Left ventricle myocardium inferior (tissue), 1 donor: ENCODE data around the gene MED10. TPM values are rescaled to one million over a fixed set of nuclear protein-coding genes. Genes with fewer than 3 reads are reported as not detected.

Source experiments
- DNase-seq: peaks from one replicate; pipeline ENCODE4 v3.0.0-alpha.2; 2020
- H3K27ac ChIP-seq: fragments of 200-600 bp; replicated peaks from 2 replicates; pipeline ENCODE4 v1.8.0; 2021
- H3K27me3 ChIP-seq: fragments of 200-600 bp; 2 replicates; pipeline ENCODE4 v1.8.0; 2021; ENCODE audit warnings: low read depth
- H3K36me3 ChIP-seq: fragments of 200-600 bp; 2 replicates; pipeline ENCODE4 v1.8.0; 2021
- H3K4me1 ChIP-seq: fragments of 200-600 bp; 2 replicates; pipeline ENCODE4 v1.8.0; 2021
- H3K4me3 ChIP-seq: fragments of 200-600 bp; 2 replicates; pipeline ENCODE4 v1.8.0; 2021; ENCODE audit warnings: mild to moderate bottlenecking, moderate library complexity
- H3K9me3 ChIP-seq: fragments of 200-600 bp; replicated peaks from 2 replicates; pipeline ENCODE4 v1.8.0; 2021
- CTCF ChIP-seq: fragments of 200-600 bp; IDR thresholded peaks from 2 replicates; pipeline ENCODE4 v1.8.0; 2021; ENCODE audit warnings: antibody characterized with exemption, mild to moderate bottlenecking, borderline replicate concordance
- intact Hi-C: fragments of 100-400 bp; cut with micrococcal nuclease; formaldehyde crosslinking; loops from one replicate; pipeline ENCODE4 v1.11.0; 2022
- total RNA-seq: library from RNA; stranded (reverse); fragmentation: NEBNext Ultra II Directional; extraction: Animal tissue kit (Norgen Biotek cat#: 25700); gene quantifications from one replicate; pipeline ENCODE4 v1.2.1, GENCODE V29; 2021
- donor health status: DM: no; HTN: yes; CAD: no; lungs with severe emphysema.

Gene MED10
- total RNA-seq, 1 donor from 2014 or later = 26.3 TPM

- Histone ChIP-seq H3K36me3 (no peaks in the 10 kb centered on the region), H3K27ac (no peak overlapping the region), H3K9me3 (no peaks in the 10 kb centered on the region), H3K4me1 (no peaks in the 10 kb centered on the region), H3K4me3 (no peak overlapping the region), H3K27me3 (peaks cover 38% of the 10 kb centered on the region)
- DNase-seq = no peak
- no peak for TF ChIP-seq CTCF
- intact Hi-C loops = no loop called here
Observed at GRCh38 chr5:6389946-6390530, 11.7 kb upstream of the MED10 start.

- Histone ChIP-seq H3K4me3 (no peak overlapping the region), H3K27me3 (peaks cover 32% of the 10 kb centered on the region), H3K27ac (no peak overlapping the region), H3K9me3 (no peaks in the 10 kb centered on the region), H3K36me3 (no peaks in the 10 kb centered on the region), H3K4me1 (no peaks in the 10 kb centered on the region)
- TF ChIP-seq CTCF = no peak
- no peak for DNase-seq
- intact Hi-C loops = no loop called here
Observed at GRCh38 chr5:6389397-6389796, 11.1 kb upstream of the MED10 start.

GRCh38 chr5:6387970-6388369 lies 9.6 kb upstream of the MED10 start:
- no peak for TF ChIP-seq CTCF
- DNase-seq = no peak
- no peaks in the 10 kb centered on the region for H3K9me3 ChIP-seq
- intact Hi-C loops = no loop called here
- no peaks in the 10 kb centered on the region for H3K4me1 ChIP-seq
- H3K36me3 ChIP-seq = no peaks in the 10 kb centered on the region
- no peak overlapping the region for H3K4me3 ChIP-seq
- H3K27me3 ChIP-seq = peaks cover 18% of the 10 kb centered on the region
- H3K27ac ChIP-seq = no peak overlapping the region

- Histone ChIP-seq H3K27me3 (peaks cover 5% of the 10 kb centered on the region), H3K4me1 (no peaks in the 10 kb centered on the region), H3K27ac (no peak overlapping the region), H3K9me3 (no peaks in the 10 kb centered on the region), H3K4me3 (no peak overlapping the region), H3K36me3 (no peaks in the 10 kb centered on the region)
- no peak for DNase-seq
- TF ChIP-seq CTCF = no peak
- intact Hi-C loops = no loop called here
Observed at GRCh38 chr5:6386271-6386670, 7.9 kb upstream of the MED10 start.

GRCh38 chr5:6384856-6385255 lies 6.5 kb upstream of the MED10 start:
- intact Hi-C loops = no loop called here

More at GRCh38 chr5:6384856-6385255, 6.5 kb upstream of the MED10 start:
- H3K4me1 ChIP-seq = no peaks in the 10 kb centered on the region
- no peak overlapping the region for H3K4me3 ChIP-seq
- no peaks in the 10 kb centered on the region for H3K27me3 ChIP-seq
- no peak overlapping the region for H3K27ac ChIP-seq
- no peaks in the 10 kb centered on the region for H3K9me3 ChIP-seq
- no peak for DNase-seq
- TF ChIP-seq CTCF = no peak
- no peaks in the 10 kb centered on the region for H3K36me3 ChIP-seq
